ENCODE results near the gene DIP2C.

- TF ChIP-seq CTCF (IDR thresholded peaks at IDR 0.05) (no peak), EZH2 (IDR thresholded peaks at IDR 0.05; ENCODE audit: borderline replicate concordance, insufficient read depth, low read depth, low read length, poor library complexity, severe bottlenecking) (no peak)
Observed at GRCh38 chr10:469947-470338, 219.5 kb downstream of the DIP2C start.
